Adrenal gland (tissue), 5 donors: ENCODE results near the gene HES3.

ENCODE experiments used
- POLR2A ChIP-seq, 2 donors: fragments of 450-650 bp; IDR thresholded peaks; one replicate each; pipeline ENCODE4 v1.6.1; 2017; ENCODE audit warnings: antibody characterized with exemption in 2 of 2, mild to moderate bottlenecking in 2 of 2, moderate library complexity in 1 of 2
- TF ChIP-seq, protein P1 (sequence below), 6 experiments: fragments of 450-650 bp in 4 of 6; fragments of 200-600 bp in 2 of 6; sonication (generic) in 1 of 6; IDR thresholded peaks; 1 replicate in 5 of 6; 2 replicates in 1 of 6; pipeline versions ENCODE4 v1.5.1 to v1.8.0; 2016 to 2021; ENCODE audit warnings: antibody characterized with exemption in 6 of 6, mild to moderate bottlenecking in 2 of 6, moderate library complexity in 1 of 6
- donor health status: DM: no; HTN: no; CAD: no.

DNA sequence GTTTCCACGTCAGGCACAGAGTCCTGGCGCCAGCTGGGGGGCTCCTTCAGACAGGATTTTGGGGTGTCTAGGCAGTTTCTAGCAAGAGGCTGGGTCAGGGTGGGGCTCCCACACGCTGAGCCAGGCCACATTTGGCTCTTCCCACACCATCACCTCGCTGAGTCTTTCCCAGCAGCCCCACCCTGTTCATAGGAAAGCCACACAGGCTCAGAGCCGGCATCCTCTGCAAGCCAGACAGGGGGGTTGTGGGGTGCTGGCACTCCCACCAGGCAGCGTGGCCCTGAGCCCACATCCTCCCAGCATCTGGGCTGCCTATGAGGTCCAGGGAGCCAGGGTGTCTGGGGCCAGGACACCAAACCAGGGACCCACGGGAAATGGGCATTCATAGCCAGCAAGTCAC lies 19.7 kb downstream of the HES3 start:
- TF ChIP-seq POLR2A (IDR thresholded peaks at IDR 0.05), result no peak
- TF ChIP-seq, protein P1, sequence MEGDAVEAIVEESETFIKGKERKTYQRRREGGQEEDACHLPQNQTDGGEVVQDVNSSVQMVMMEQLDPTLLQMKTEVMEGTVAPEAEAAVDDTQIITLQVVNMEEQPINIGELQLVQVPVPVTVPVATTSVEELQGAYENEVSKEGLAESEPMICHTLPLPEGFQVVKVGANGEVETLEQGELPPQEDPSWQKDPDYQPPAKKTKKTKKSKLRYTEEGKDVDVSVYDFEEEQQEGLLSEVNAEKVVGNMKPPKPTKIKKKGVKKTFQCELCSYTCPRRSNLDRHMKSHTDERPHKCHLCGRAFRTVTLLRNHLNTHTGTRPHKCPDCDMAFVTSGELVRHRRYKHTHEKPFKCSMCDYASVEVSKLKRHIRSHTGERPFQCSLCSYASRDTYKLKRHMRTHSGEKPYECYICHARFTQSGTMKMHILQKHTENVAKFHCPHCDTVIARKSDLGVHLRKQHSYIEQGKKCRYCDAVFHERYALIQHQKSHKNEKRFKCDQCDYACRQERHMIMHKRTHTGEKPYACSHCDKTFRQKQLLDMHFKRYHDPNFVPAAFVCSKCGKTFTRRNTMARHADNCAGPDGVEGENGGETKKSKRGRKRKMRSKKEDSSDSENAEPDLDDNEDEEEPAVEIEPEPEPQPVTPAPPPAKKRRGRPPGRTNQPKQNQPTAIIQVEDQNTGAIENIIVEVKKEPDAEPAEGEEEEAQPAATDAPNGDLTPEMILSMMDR (IDR thresholded peaks at IDR 0.05), result no peak
